GM21529 (cell line): ENCODE data around the gene GSTO1.
A peak's percentile ranks its signal among the peaks of the same experiment; 100 is the strongest.

ENCODE experiments used
- ATAC-seq: cut with Tn5 transposase; IDR thresholded peaks from one replicate; pipeline ENCODE4 v1.9.1; 2021; ENCODE audit not compliant: unreplicated experiment

Gene GSTO1

DNA sequence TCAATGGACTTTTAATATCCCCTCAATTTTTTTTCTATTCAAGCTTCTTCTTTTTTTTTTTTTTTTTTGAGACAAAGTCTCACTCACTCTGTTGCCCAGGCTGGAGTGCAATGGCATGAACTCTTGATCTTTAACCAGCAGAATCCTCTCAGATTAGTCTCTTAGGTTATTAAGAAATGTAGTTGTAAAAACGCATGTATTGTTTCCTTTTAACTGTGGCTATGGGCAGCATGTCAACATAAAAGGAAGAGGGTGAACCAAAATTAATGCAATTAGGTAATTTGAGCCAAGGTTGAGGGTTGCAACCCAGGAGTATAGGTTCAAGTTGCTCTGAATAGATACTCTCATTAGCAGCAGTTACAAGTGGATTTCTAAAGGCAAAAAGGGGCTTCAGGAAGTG is 4.3 kb upstream of the GSTO1 start:
- no peak for ATAC-seq

DNA sequence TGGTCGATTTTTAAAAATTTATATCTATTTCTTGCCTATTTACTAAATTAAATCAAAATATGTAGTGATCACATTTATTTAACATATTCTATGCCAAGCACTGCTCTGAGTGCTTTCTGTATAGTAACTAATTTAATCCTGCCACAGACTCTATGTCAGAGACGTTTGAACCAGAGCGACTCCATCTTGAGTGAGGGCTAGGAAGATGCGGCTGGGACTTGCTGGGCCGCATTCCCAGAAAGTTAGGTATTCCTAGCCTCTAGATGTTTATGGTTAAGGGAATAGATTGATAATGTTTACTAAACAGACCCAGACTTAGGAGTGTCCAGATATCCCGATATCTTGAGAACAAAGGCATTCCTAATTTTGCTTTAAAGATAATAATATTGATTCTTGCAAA is 3.2 kb upstream of the GSTO1 start:
- no peak for ATAC-seq

DNA sequence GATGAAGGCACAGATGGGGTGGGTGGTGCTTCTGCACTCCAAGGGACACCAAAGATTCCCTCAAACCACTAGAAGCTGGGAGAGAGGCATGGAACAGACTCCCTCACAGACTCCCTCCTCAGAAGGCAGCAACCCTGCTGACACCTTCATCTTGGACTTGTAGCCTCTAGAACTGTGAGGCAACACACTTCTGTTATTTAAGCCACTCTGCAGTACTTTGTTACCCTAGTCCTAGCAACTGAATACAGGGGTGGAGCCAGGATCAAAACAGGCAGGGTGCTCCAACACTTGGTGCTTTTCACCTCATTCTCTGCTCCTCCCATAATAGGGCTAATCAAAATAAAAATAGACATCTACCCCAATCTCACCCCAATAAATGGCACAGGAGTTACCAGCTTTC is 2.3 kb upstream of the GSTO1 start:
- no peak for ATAC-seq

DNA sequence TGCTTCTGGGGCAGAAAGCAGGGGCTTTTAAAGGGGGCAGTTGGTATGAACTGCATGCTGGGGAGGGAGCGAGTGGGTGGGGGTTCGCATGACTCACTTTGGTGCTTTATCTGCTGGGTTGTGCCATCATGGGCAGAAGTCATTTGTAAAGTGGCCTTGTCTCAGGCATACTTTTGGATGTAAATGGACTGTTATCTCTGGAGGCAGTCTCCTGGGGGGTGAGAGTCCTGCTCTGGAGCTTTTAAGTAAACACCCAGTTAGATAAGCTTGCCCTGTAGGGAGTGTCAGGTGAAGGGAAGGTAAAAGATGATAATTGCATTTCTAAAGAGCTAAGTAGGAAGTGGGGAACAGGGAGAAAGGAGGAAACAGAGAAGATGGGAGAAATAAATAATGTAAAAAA is 1.6 kb upstream of the GSTO1 start:
- ATAC-seq, result no peak

DNA sequence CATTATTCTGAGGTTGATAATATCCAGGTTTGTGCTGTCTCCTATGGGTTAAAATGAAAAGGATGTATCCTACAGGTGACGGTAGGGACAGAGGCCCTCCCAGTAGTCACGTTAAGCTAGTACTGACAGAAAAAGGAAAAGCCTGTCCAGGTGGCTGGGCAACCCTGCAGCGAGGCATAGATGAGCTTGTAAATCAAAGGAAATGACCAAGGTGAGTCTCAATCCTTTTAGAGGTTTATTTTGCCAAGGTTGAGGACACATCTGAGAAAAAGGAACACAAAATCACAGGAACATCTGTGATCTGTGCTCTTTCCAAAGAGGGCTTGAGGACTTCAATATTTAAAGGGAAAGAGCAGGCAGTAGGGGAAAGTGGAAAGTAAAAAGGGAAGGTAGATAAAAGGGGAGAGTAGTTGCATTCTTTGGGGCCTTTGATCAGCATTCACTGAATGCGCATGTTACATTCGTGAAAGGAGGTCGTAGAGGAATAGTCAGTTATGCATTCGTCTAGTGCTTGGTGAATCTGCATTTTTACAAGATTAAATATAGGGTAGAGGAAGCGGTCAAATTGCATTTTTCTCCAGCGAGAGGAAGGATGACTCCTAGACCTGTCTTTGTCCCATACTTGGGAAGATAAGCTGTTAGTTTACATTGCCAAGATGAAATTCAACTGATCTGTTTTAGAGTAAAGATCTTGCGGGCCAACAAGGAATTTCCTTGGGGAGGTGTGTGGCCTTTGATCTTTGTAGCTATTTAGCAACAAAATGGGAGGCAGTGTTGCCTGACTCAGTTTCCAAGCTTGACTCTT is 884 bp upstream of the GSTO1 start:
- ATAC-seq, result no peak

DNA sequence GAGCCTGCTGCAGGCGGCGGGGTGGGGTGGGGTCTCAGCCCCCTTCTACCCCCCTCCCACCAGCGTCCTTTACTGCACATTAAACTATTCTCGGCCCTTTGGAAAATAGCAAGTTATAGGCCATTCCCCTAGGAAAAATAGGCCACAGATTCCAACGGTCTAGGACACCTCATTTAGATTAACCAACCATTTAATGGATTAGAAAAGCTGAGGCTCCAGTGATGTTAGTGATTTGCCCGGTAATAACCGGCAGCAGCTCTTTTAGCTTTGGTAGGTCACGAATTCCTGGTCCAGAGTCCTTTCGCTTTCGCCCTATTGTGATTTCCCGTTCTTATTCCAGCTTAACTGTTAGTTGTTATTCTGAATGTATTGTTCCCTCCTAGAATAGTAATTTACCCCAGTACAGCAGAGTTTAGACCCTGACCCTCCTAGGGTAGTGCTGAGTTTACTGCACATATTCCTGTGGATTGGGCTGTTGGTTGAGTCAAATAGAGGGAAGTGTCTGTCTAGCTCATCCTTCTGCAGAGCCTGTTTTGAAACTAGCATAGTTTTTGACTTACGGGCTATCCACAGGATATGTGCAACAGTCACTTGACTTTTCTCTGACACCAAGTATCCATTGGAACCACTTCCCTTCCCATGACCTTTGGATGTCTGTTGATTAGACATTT is 754 bp downstream of the GSTO1 start:
- ATAC-seq, result peak; percentile 36

DNA sequence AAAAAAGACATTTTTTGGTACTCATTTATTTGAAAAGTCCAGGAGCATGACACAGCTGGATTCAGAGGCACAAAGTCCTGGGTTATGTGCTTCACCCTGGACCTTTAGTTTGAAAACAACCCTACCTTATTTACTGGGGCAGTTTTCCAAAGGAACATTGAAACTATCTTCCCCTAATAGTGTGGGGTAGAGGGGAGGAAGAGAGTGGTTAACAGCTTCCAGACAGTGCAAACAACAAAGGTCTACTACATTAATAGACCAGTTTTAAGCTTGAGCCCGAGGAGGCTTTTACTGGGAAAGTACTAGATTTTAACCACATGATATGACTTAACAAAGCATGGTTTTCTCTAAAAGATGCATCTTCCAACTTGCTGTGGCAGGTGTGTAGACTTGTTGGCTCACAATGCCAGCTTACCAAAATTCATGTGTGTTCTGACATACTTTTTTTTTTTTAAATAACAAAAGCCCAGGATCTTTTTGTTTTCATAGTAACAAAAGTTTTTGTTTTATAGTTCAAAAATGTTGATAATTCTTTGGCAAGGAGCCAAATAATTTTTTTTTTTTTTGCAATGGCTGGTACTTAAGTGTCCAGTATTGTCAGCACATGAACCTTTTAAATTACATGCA is 1.8 kb downstream of the GSTO1 start:
- no peak for ATAC-seq

DNA sequence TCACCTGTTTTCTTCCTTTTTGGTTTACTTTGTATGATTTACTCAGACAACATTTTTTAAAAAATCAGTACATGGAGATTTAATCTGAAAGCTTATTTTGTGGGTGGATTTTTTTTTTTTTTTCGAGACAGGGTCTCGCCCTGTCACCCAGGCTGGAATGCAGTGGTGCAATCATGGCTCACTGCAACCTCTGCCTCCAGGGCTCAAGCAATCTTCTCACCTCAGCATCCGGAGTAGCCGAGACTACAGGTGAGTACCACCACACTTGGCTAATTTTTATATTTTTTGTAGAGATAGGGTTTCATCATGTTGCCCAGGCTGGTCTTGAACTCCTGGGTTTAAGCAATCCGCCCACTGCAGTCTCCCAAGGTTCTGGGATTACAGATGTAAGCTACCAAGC is 2.5 kb downstream of the GSTO1 start:
- no peak for ATAC-seq

DNA sequence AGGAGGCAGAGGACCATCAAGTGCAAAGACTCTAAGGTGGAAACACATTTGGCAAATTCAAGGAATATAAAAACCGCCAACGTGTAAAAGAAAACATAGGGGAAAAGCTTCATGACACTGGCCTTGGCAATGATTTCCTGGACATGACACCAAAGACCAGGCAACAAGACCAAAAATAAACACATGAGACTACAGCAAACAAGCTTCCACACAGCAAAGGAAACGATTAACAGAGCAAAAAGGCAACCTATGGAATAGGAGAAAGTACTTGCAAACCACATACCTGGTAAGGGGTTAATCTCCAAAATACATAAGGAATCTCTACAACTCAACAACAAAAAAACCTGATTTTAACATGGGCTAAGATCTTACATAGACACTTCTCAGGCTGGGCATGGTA is 3.5 kb downstream of the GSTO1 start:
- no peak for ATAC-seq

DNA sequence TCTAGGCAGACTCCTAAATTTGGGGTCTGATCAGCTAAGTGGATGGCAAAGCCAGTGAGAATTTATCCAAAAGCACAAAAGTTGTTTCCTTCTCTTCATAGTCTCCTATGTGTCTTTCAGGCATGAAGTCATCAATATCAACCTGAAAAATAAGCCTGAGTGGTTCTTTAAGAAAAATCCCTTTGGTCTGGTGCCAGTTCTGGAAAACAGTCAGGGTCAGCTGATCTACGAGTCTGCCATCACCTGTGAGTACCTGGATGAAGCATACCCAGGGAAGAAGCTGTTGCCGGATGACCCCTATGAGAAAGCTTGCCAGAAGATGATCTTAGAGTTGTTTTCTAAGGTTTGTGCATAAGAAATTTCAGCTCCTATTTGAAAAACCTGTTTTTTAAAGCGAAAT is 4.8 kb downstream of the GSTO1 start:
- no peak for ATAC-seq

DNA sequence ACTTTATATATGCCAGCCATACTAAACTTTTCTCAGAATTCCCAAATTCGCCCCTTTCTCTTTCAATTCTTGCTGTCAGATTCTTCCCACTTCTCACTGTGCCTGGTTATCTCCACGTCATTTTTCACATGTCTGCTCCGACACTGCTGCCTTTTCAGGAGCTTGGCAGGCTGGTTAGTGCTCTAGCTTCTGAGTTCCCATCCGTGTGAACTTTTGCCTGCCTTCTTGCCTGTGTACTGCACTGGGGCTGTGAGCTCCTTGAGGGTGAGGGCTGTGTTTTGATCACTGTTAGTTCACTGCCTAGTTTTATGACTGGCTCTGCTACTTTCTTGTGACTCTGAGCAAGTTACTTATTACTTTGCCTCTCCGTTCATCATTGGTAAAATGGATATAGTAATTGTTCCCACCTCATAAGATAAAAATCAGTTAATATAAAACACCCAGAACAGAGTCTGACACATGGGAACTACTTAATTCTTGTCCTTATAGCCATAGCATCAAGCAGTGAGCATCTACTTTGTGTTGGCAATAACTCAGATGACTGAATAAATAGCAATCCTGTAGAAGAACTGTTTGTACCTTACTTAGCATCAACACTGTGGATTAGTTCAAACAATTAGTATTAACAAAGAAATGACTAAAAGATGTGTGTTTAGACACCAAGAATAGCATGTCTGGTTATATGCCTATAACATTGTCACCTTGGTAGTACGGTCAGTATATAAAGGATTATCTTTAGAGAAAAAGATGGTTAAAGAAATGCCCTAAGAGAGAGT is 5.5 kb downstream of the GSTO1 start:
- no peak for ATAC-seq

DNA sequence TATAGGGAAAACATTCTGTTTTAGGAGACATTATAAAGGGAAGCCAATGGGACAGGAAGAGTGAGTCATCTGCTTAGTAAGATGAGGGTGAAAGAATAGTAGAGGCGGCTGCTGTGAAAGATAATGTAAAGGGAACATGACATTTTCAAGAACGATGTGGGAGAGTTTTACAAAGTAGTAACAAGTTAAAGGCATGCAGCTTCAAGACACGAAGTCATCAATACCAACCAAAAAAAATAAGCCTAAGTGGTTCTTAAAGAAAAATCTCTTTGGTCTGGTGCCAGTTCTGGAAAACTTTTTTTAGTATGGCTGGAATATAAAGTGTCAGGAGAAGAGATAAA is 6.1 kb downstream of the GSTO1 start:
- no peak for ATAC-seq

DNA sequence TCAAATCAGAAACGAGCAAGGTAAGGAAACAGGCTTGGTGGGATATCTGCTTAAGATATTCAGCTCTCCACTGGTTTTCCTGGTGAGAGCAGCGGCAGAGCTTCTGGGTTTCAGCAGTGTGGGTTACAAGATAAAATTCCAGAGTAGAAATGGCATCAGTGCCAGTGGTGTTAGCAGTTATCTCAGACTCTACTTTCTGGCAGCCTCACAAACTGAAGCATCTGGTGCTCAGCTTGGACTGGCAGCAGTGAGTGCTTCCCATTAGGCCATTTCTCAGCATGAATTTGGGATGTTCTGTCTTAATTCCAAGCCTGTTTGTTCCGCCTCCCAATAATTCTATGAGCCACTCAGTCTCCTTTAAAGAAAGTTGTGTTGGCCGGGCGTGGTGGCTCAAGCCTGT is 7.4 kb downstream of the GSTO1 start:
- no peak for ATAC-seq

DNA sequence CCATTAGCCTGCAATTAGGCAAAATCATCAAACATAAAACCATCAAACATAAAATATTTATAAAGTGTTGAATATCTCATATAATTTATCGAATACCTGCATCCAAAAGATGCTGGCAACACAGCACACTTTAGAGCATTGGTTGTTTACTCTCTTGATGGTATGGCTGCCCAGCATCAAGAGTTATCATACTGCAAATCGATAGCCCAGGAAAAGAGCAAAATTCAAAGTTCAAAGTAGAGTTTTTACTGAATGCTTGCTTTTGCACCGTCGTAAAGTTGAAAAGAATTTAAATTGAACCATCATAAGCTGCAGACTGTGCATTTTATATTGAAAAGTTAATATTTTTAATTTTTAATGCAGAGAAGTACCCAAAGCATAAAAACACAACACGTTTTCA is 10.1 kb downstream of the GSTO1 start:
- ATAC-seq, result no peak

DNA sequence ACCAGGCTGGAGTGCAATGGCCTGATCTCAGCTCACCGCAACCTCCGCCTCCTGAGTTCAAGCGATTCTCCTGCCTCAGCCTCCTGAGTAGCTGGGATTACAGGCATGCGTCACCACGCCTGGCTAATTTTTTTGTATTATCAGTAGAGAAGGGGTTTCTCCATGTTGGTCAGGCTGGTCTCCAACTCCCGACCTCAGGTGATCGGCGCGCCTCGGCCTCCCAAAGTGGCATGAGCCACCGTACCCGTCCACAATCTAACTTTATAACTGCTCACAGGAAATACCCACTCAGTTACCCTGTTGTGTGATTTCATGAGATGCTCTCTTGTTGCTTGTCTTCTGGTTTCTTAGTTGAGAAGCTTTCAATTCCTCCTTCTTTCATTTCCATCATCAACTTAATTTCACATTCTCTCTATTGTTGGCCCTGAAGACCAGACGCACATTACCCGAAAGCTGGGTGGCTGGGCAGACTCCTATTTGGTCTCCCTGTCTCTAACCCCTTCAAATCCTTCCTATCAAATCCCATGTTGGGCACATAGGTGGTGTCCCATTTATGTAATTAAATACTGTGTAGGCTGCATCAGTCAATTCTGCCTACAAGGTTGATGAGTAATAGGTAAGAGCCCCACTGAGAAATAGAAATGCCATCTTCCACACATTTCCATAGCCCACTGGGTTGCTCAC is 13.2 kb downstream of the GSTO1 start:
- no peak for ATAC-seq

DNA sequence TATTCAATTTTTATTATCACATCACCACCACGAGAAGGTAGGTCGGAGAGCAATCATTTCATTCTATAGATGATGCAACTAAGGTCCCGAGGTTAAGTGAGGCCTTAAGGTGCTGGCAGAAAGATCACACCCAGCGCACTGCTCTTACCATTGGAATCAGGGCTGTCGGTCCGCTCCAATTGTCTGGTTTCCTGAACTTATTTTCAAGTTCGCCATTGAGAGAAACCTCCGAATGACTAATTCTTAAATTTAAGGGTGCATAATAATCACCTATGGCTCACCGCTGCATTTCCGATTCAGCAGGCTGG is 13.7 kb downstream of the GSTO1 start:
- ATAC-seq, result no peak

DNA sequence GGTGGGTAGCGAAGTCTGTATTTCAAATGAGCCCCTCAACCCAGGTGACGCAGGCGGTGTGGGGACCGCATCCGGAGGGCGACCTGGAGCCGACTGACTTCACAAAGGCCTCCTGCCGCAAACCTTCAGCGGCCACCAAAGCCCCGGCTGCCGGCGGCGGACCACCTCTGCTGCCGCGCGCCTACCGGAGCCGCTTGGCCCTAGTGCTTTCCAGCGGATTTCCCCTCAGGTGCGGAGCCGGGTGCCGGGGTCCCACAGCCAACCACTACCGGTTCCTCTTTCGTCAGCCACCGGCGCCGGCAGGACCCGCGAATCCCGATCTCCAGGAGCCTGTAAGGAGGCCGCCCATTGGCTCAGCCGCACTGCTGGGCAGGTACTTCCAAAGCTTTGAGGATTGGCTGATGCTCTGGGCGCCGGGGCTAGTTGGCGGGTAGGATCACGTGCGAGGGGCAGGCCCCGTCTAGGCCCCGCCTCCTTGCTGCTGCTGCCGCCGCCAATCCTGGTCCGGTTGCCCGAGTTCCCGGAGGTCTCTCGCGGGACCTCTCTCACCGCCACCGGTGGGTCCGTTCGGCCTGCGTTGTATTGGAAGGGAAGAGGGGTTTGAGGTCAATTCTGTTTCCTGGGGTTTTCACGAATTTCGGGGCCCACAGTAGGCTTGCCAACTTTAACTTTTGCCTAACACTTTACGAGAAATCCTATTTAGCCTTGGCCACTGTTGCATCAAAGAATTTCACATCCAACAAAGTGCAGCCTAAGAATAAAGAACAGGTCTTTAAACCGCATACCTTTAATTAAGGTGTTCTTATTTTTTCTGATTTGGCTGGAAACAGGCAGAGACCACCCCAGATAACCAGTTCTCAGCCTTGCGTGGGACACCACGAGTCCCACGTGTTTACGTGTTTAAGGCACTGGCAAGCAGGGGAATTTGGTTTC is 14.3 kb downstream of the GSTO1 start, which contains the start of gene GSTO2:
GSTO2 (plus strand) TSS at position 472 of the 933 bp plus-strand sequence. CDS start 5,732 bp downstream, outside the sequence.
- peak; percentile 99 for ATAC-seq

DNA sequence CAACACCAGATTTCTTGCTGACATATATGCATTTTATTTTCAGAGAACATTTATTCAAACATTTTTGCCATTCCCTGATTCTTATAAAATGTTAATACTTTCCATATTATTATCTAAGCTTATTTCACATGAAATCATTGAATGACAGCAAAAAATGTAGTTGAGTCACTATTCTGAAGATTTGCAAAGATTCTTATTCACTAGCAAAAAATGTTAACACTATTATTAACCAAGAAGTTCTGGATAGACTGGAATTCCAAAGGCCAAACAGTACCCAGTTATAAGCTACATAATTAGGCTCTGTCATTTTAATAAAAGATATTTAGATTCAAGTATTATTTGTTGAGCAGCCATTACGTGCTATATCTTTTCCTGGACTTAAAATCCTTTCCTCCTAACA is 18.6 kb downstream of the GSTO1 start:
- no peak for ATAC-seq

DNA sequence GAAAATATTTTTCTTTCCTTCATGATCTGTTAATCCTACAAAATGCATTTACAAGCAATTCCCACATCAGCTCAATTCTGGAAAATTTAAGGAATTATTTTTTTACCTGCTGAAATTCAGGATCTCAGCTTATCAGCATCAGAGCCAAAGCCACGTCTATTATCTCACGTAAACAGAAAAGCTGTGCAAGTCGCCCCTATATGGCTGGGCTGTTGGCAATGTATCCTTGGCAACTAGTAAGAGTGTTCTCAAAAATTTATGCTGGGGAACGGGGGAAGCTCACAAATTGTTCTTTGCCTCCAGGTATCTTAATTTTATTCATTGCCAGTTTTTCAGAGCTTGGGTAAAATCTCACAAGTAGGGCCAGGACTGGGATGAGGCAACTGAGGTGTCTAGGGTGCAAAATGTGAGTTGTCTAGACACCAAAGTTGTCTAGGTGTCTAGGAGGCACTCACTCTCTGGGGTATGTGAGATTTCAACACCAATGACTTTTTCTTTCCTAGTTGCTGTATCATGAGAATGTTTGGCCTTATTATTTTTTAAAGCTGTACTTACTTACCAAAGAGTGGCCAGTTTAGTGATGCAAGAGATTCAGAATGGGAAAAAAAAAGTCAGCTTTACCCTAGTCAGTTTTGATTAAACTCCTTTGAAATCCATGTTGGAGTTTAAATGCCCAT is 19.3 kb downstream of the GSTO1 start:
- ATAC-seq, result no peak
